HEK293 (cell line): ENCODE data around the gene ZNF556.
"Not testable (repeated sequence)": the region's sequence is repeated elsewhere in the genome, so short reads cannot be mapped to it uniquely, and the experiment has no call there.

Experiments
- CTCF ChIA-PET: fragments of 350-600 bp; formaldehyde crosslinking; extraction: SDS; loops from one replicate; lab custom pipeline; 2021; ENCODE audit warnings: antibody characterized with exemption; lab: Yijun Ruan, JAX
- POLR2A ChIA-PET: fragments of 300-600 bp; formaldehyde crosslinking; extraction: SDS; loops from one replicate; lab custom pipeline; 2020; ENCODE audit warnings: antibody characterized with exemption, inconsistent platforms; lab: Yijun Ruan, JAX
- H3K27ac ChIP-seq: fragments of 200-500 bp; sonication (Bioruptor generic); 2 replicates; pipeline ENCODE4 v1.5.1; 2014; ENCODE audit warnings: low read depth, low read length, control low read depth, inconsistent platforms; ENCODE audit errors: extremely low read depth
- H3K36me3 ChIP-seq, 2 experiments: fragments of 200-500 bp in 1 of 2; sonication (Bioruptor generic) in 1 of 2; 1 replicate in 1 of 2; 2 replicates in 1 of 2; pipeline ENCODE4 v1.5.1; 2014 to 2017; ENCODE audit warnings: inconsistent platforms in 2 of 2, low read length in 2 of 2; ENCODE audit not compliant: control insufficient read depth in 2 of 2, insufficient read depth in 1 of 2
- H3K4me1 ChIP-seq: fragments of 200-500 bp; sonication (Bioruptor generic); 2 replicates; pipeline ENCODE4 v1.5.1; 2014; ENCODE audit warnings: mild to moderate bottlenecking, low read length, inconsistent platforms; ENCODE audit not compliant: control insufficient read depth, insufficient read depth
- H3K4me3 ChIP-seq: 2 replicates; pipeline ENCODE4 v1.5.1; 2011; ENCODE audit warnings: low read depth, mild to moderate bottlenecking, control low read depth, low read length, moderate library complexity
- H3K9me3 ChIP-seq: fragments of 200-500 bp; sonication (Bioruptor generic); 2 replicates; pipeline ENCODE4 v1.5.1; 2014; ENCODE audit warnings: low read depth, low read length, inconsistent platforms; ENCODE audit not compliant: control insufficient read depth, insufficient read depth
- MZF1 ChIP-seq: fragments of 450-650 bp; formaldehyde crosslinking; IDR thresholded peaks from 2 replicates; pipeline ENCODE4 v1.5.1; 2017; ENCODE audit warnings: missing biosample characterization, missing genetic modification characterization, borderline replicate concordance
- OSR2 ChIP-seq: fragments of 450-650 bp; formaldehyde crosslinking; IDR thresholded peaks from 2 replicates; pipeline ENCODE4 v1.5.1; 2016; ENCODE audit warnings: missing biosample characterization, missing genetic modification characterization
- OVOL3 ChIP-seq: fragments of 450-650 bp; formaldehyde crosslinking; IDR thresholded peaks from 2 replicates; pipeline ENCODE4 v1.5.1; 2016; ENCODE audit warnings: missing biosample characterization, missing genetic modification characterization
- SP3 ChIP-seq: fragments of 450-650 bp; formaldehyde crosslinking; IDR thresholded peaks from 2 replicates; pipeline ENCODE4 v1.5.1; 2016; ENCODE audit warnings: missing biosample characterization, missing genetic modification characterization
- ZBTB17 ChIP-seq: fragments of 450-650 bp; formaldehyde crosslinking; IDR thresholded peaks from 2 replicates; pipeline ENCODE4 v1.5.1; 2016; ENCODE audit warnings: missing biosample characterization, missing genetic modification characterization
- ZNF10 ChIP-seq: fragments of 450-650 bp; formaldehyde crosslinking; IDR thresholded peaks from 2 replicates; pipeline ENCODE4 v1.5.1; 2017; ENCODE audit warnings: missing biosample characterization, missing genetic modification characterization
- ZNF133 ChIP-seq: fragments of 450-650 bp; formaldehyde crosslinking; IDR thresholded peaks from 2 replicates; pipeline ENCODE4 v1.5.1; 2016; ENCODE audit warnings: missing biosample characterization, missing genetic modification characterization
- ZNF138 ChIP-seq: fragments of 450-650 bp; formaldehyde crosslinking; IDR thresholded peaks from 2 replicates; pipeline ENCODE4 v1.5.1; 2016; ENCODE audit warnings: missing biosample characterization, missing genetic modification characterization, borderline replicate concordance
- ZNF155 ChIP-seq: fragments of 450-650 bp; formaldehyde crosslinking; IDR thresholded peaks from 2 replicates; pipeline ENCODE4 v1.5.1; 2016; ENCODE audit warnings: missing biosample characterization, missing genetic modification characterization
- ZNF169 ChIP-seq: fragments of 450-650 bp; formaldehyde crosslinking; IDR thresholded peaks from 2 replicates; pipeline ENCODE4 v1.5.1; 2016; ENCODE audit warnings: missing biosample characterization, missing genetic modification characterization
- ZNF2 ChIP-seq: fragments of 450-650 bp; formaldehyde crosslinking; IDR thresholded peaks from 2 replicates; pipeline ENCODE4 v1.5.1; 2016; ENCODE audit warnings: missing biosample characterization, missing genetic modification characterization
- ZNF223 ChIP-seq: fragments of 450-650 bp; formaldehyde crosslinking; IDR thresholded peaks from 2 replicates; pipeline ENCODE4 v1.5.1; 2016; ENCODE audit warnings: missing biosample characterization, missing genetic modification characterization
- ZNF473 ChIP-seq: fragments of 450-650 bp; formaldehyde crosslinking; IDR thresholded peaks from 2 replicates; pipeline ENCODE4 v1.5.1; 2017; ENCODE audit warnings: missing biosample characterization, missing genetic modification characterization
- ZNF610 ChIP-seq: fragments of 450-650 bp; formaldehyde crosslinking; IDR thresholded peaks from 2 replicates; pipeline ENCODE4 v1.5.1; 2016; ENCODE audit warnings: missing biosample characterization, missing genetic modification characterization, borderline replicate concordance
- ZNF660 ChIP-seq: fragments of 450-650 bp; IDR thresholded peaks from 2 replicates; pipeline ENCODE4 v1.5.1; 2018; ENCODE audit warnings: missing biosample characterization, mild to moderate bottlenecking, missing genetic modification characterization
- ZNF830 ChIP-seq: fragments of 450-650 bp; IDR thresholded peaks from 2 replicates; pipeline ENCODE4 v1.5.0; 2018; ENCODE audit warnings: missing biosample characterization, missing genetic modification characterization, low read depth, mild to moderate bottlenecking, moderate library complexity
- TF ChIP-seq, protein P1 (sequence below): fragments of 450-650 bp; formaldehyde crosslinking; IDR thresholded peaks from 2 replicates; pipeline ENCODE4; 2016; ENCODE audit warnings: missing biosample characterization, missing genetic modification characterization
- TF ChIP-seq, protein P2 (sequence below): IDR thresholded peaks from 2 replicates; pipeline ENCODE4 v1.6.1; 2011; ENCODE audit warnings: mild to moderate bottlenecking, low read depth, low read length, borderline replicate concordance
- TF ChIP-seq, protein P3 (sequence below): fragments of 450-650 bp; formaldehyde crosslinking; IDR thresholded peaks from 2 replicates; pipeline ENCODE4 v1.5.1; 2017; ENCODE audit warnings: missing biosample characterization, missing genetic modification characterization
- TF ChIP-seq, protein P4 (sequence below): fragments of 450-650 bp; formaldehyde crosslinking; IDR thresholded peaks from 2 replicates; pipeline ENCODE4 v1.5.1; 2016; ENCODE audit warnings: missing biosample characterization, missing genetic modification characterization

The ZNF556 gene

DNA sequence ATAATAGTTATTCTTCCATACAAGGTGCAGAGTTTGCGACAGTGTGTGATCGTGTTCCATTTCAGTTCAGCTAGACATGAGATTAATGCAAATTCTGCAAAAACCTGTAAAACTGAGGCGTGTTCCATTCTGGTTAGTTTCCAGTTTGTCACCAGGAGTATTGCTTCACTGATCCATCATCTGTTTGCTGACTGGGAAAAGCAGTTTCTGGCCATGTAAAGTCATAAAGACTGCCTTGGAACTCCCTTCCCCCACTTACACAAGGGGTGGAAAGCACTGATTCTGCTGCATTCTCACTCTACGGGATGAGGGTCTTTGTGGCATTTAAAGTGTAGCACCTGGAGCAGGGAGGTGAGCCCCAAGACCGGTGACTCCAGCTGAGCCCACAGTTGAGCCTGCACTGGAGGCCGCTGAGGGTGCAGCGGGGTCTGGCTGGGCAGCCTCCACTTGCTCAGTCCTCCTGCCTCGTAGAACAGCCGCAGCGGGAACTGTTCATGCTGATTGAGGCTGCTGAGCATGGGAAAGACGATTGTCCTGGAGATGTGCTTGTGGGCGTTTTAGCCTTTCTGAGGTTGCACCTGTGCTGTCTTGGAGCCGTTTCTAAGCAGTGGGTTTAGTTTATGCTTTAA, 35.6 kb downstream of the ZNF556 start:
- Histone ChIP-seq H3K36me3 (no peaks in the 10 kb centered on the region), H3K4me3 (no peak overlapping the region), H3K9me3 (no peaks in the 10 kb centered on the region), H3K4me1 (no peaks in the 10 kb centered on the region), H3K27ac (no peak overlapping the region)
- no peak for TF ChIP-seq OVOL3 (tag by site-specific recombination)
- TF ChIP-seq, protein P1, sequence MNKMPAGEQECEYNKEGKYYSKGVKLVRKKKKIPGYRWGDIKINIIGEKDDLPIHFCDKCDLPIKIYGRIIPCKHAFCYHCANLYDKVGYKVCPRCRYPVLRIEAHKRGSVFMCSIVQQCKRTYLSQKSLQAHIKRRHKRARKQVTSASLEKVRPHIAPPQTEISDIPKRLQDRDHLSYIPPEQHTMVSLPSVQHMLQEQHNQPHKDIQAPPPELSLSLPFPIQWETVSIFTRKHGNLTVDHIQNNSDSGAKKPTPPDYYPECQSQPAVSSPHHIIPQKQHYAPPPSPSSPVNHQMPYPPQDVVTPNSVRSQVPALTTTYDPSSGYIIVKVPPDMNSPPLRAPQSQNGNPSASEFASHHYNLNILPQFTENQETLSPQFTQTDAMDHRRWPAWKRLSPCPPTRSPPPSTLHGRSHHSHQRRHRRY (tag by site-specific recombination), result no peak
- TF ChIP-seq ZNF155 (tag by site-specific recombination), result no peak
- TF ChIP-seq, protein P2, sequence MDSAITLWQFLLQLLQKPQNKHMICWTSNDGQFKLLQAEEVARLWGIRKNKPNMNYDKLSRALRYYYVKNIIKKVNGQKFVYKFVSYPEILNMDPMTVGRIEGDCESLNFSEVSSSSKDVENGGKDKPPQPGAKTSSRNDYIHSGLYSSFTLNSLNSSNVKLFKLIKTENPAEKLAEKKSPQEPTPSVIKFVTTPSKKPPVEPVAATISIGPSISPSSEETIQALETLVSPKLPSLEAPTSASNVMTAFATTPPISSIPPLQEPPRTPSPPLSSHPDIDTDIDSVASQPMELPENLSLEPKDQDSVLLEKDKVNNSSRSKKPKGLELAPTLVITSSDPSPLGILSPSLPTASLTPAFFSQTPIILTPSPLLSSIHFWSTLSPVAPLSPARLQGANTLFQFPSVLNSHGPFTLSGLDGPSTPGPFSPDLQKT, result no peak
- TF ChIP-seq MZF1 (tag by site-specific recombination), result no peak
- TF ChIP-seq ZNF473 (tag by site-specific recombination), result no peak
- TF ChIP-seq, protein P3, sequence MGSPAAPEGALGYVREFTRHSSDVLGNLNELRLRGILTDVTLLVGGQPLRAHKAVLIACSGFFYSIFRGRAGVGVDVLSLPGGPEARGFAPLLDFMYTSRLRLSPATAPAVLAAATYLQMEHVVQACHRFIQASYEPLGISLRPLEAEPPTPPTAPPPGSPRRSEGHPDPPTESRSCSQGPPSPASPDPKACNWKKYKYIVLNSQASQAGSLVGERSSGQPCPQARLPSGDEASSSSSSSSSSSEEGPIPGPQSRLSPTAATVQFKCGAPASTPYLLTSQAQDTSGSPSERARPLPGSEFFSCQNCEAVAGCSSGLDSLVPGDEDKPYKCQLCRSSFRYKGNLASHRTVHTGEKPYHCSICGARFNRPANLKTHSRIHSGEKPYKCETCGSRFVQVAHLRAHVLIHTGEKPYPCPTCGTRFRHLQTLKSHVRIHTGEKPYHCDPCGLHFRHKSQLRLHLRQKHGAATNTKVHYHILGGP (tag by site-specific recombination), result no peak
- TF ChIP-seq ZNF223, result no peak
- no peak for TF ChIP-seq ZNF10
- TF ChIP-seq SP3, result no peak
- no peak for TF ChIP-seq ZNF2 (tag by site-specific recombination)
- TF ChIP-seq ZNF610 (tag by site-specific recombination), result no peak
- TF ChIP-seq ZBTB17, result no peak
- TF ChIP-seq ZNF169 (tag by site-specific recombination), result no peak
- no peak for TF ChIP-seq ZNF830 (tag by site-specific recombination)
- TF ChIP-seq ZNF133 (tag by site-specific recombination), result no peak
- TF ChIP-seq OSR2, result no peak
- no peak for TF ChIP-seq ZNF138 (tag by site-specific recombination)
- TF ChIP-seq, protein P4, sequence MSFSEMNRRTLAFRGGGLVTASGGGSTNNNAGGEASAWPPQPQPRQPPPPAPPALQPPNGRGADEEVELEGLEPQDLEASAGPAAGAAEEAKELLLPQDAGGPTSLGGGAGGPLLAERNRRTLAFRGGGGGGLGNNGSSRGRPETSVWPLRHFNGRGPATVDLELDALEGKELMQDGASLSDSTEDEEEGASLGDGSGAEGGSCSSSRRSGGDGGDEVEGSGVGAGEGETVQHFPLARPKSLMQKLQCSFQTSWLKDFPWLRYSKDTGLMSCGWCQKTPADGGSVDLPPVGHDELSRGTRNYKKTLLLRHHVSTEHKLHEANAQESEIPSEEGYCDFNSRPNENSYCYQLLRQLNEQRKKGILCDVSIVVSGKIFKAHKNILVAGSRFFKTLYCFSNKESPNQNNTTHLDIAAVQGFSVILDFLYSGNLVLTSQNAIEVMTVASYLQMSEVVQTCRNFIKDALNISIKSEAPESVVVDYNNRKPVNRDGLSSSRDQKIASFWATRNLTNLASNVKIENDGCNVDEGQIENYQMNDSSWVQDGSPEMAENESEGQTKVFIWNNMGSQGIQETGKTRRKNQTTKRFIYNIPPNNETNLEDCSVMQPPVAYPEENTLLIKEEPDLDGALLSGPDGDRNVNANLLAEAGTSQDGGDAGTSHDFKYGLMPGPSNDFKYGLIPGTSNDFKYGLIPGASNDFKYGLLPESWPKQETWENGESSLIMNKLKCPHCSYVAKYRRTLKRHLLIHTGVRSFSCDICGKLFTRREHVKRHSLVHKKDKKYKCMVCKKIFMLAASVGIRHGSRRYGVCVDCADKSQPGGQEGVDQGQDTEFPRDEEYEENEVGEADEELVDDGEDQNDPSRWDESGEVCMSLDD, result no peak
- no peak for TF ChIP-seq ZNF660 (tag by site-specific recombination)
- CTCF ChIA-PET, result interaction anchor here (0.7 kb wide), 1 partner anchor 15 kb away, joined by 3 read pairs; no protein-coding TSS in a partner anchor
- POLR2A ChIA-PET, result interaction anchor here (1.5 kb wide), 1 partner anchor 48 kb away, joined by 4 read pairs; no protein-coding TSS in a partner anchor

DNA sequence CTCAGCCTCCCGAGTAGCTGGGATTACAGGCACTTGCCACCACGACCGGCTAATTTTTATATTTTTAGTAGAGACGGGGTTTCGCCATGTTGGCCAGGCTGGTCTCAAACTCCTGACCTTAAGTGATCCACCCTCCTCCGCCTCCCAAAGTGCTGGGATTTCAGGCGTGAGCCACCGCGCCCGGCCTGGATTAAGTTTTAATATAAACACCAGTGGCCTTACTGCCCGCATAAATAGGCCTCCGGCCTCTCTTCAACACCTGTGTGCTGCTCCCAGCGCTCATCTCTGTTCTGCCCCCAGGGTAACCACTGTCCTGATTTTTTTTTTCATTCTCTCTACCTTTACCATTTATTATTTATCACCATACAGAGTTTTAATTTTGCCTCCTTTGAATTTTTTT, 36.2 kb downstream of the ZNF556 start:
- not testable (repeated sequence) for H3K4me3 ChIP-seq, H3K4me1 ChIP-seq, H3K36me3 ChIP-seq, H3K27ac ChIP-seq, H3K9me3 ChIP-seq
- ChIA-PET POLR2A (interaction anchor here (1.5 kb wide), 1 partner anchor 47 kb away, joined by 4 read pairs; no protein-coding TSS in a partner anchor), CTCF (interaction anchor here (0.6 kb wide), 1 partner anchor 207 kb away, joined by 3 read pairs; no protein-coding TSS in a partner anchor)
